Measurements from ENCODE around the gene UGT2B17. TPM values are rescaled to one million over a fixed set of nuclear protein-coding genes. Genes with fewer than 3 reads are reported as not detected.
"Not testable (repeated sequence)": the region's sequence is repeated elsewhere in the genome, so short reads cannot be mapped to it uniquely, and the experiment has no call there.

The UGT2B17 gene
- total RNA-seq, 1 donor = not detected

GRCh38 chr4:68581383-68582338, 5.5 kb upstream of the UGT2B17 start:
- DNase-seq (ENCODE audit: low read depth) = no peak

DNA sequence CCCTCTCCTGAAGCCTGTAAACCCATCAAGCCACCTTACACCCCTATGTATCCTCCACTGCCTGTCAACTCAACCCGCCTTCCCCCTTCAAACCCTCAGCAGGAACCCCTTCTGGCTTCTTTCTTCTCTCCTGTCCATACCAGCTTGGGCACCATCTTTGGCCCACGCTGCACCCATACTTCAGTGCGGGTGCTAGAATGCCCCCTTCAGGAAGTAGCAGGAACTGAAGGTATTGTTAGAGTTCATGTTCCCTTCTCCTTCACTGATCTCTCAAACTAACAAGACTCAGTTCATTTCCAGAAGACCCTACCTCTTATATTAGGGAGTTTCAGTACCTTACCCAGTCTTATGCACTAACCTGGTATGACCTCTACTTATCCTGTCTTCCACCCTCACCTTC, 1.5 kb upstream of the UGT2B17 start:
- H3K4me3 ChIP-seq (ENCODE audit: low read depth, low read length) = no peak overlapping the region
- no peak for DNase-seq (ENCODE audit: low read depth)
- TF ChIP-seq, protein P1, sequence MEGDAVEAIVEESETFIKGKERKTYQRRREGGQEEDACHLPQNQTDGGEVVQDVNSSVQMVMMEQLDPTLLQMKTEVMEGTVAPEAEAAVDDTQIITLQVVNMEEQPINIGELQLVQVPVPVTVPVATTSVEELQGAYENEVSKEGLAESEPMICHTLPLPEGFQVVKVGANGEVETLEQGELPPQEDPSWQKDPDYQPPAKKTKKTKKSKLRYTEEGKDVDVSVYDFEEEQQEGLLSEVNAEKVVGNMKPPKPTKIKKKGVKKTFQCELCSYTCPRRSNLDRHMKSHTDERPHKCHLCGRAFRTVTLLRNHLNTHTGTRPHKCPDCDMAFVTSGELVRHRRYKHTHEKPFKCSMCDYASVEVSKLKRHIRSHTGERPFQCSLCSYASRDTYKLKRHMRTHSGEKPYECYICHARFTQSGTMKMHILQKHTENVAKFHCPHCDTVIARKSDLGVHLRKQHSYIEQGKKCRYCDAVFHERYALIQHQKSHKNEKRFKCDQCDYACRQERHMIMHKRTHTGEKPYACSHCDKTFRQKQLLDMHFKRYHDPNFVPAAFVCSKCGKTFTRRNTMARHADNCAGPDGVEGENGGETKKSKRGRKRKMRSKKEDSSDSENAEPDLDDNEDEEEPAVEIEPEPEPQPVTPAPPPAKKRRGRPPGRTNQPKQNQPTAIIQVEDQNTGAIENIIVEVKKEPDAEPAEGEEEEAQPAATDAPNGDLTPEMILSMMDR (IDR thresholded peaks at IDR 0.05; ENCODE audit: insufficient read depth, low read depth, low read length) = no peak

More at GRCh38 chr4:68581383-68582338, 5.5 kb upstream of the UGT2B17 start:
- no peak overlapping the region for H3K4me3 ChIP-seq (ENCODE audit: low read depth, low read length)
- TF ChIP-seq, protein P1 (IDR thresholded peaks at IDR 0.05; ENCODE audit: insufficient read depth, low read depth, low read length) = no peak

GRCh38 chr4:68575636-68576035, 486 bp downstream of the UGT2B17 start:
- not testable (repeated sequence) for H3K4me3 ChIP-seq (ENCODE audit: low read depth, low read length); DNase-seq (ENCODE audit: low read depth)

DNA sequence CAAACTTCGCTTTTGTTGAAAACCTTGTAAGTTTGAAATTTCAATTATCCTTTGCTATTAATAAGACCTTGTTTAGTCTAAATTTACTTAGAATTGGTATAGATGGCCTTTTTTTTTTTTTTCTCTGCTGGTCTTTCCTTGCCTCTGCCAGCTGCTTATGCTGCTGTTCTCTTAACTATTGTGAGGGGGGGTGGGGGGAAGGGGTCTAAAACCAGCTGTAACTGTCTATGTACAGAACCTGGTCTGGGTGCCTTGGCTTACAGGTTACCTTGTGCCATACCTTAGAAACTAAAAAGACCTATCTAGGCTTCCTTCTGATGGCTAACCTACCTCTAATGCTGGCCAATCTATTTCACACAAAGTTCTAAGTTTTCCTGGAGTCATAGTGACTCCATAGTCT, 1.0 kb downstream of the UGT2B17 start:
- no peak for DNase-seq (ENCODE audit: low read depth)
- no peak overlapping the region for H3K4me3 ChIP-seq (ENCODE audit: low read depth, low read length)
- TF ChIP-seq, protein P1 (IDR thresholded peaks at IDR 0.05; ENCODE audit: insufficient read depth, low read depth, low read length) = no peak

- TF ChIP-seq, protein P1 (IDR thresholded peaks at IDR 0.05; ENCODE audit: insufficient read depth, low read depth, low read length) = no peak
Measured at GRCh38 chr4:68572653-68573170, 3.4 kb downstream of the UGT2B17 start.

GRCh38 chr4:68570122-68570507, 6.0 kb downstream of the UGT2B17 start:
- TF ChIP-seq, protein P1 (IDR thresholded peaks at IDR 0.05; ENCODE audit: insufficient read depth, low read depth, low read length) = no peak
- DNase-seq (ENCODE audit: low read depth) = no peak
- H3K4me3 ChIP-seq (ENCODE audit: low read depth, low read length) = no peak overlapping the region

More at GRCh38 chr4:68572653-68573170, 3.4 kb downstream of the UGT2B17 start:
- H3K4me3 ChIP-seq (ENCODE audit: low read depth, low read length) = no peak overlapping the region
- DNase-seq (ENCODE audit: low read depth) = no peak

GRCh38 chr4:68569466-68570121, 6.5 kb downstream of the UGT2B17 start:
- TF ChIP-seq, protein P1 (IDR thresholded peaks at IDR 0.05; ENCODE audit: insufficient read depth, low read depth, low read length) = no peak
- H3K4me3 ChIP-seq (ENCODE audit: low read depth, low read length) = no peak overlapping the region
- DNase-seq (ENCODE audit: low read depth) = no peak

DNA sequence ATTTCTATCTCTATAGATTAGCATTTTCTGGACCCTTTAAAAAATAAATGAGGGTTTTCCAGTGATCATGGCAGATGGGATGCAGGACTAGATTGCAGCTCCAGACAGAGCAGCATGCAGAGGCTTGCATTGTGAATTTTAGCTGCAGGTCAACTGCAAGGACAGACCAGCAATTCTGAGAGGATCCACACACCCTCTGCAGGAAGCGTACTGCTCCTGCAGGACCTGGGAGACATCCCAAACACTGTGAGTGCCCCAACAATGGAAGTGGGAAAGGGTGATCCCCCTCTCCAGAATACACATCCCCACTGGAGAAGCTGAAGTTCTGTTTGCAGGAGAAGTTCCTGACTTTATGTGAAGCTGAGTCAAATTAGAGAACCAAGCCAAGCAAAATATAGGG, 7.1 kb downstream of the UGT2B17 start:
- not testable (repeated sequence) for H3K4me3 ChIP-seq (ENCODE audit: low read depth, low read length); DNase-seq (ENCODE audit: low read depth)

DNA sequence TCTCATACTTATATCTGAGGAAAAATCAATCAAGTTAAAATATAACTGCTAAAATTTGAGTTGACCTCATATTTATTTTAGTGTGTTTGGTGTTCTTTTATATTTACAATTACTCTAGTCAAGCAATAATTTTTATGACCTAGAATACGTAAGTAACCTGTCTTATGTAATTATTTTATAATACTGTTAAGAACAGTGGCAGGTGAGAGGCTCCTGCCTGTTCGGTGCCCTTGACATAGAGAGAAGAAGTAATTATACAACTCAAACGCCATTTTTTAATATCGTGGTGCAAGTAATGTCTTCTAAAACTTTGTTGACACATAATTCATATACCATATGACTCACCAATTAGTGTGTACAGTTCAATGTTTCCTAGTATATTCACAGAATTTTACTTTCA, 7.6 kb downstream of the UGT2B17 start:
- not testable (repeated sequence) for H3K4me3 ChIP-seq (ENCODE audit: low read depth, low read length)

DNA sequence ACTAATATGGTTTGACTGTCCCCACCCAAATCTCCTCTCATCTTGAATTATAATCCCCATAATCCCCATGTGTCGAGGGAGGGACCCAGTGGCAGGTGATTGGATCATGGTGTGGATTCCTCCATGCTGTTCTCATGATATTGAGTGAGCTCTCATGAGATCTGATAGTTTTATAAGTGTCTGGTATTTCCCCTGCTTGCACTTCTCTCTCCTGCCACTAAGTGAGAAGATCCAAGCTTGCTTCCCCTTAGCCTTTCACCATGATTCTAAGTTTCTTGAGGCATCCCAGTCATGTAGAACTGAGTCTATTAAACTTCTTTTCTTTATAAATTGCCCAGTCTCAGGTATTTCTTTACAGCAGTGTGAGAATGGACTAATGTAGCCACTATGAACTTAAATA, 9.8 kb downstream of the UGT2B17 start:
- H3K4me3 ChIP-seq (ENCODE audit: low read depth, low read length) = not testable (repeated sequence)

More for the DNA sequence above, 7.6 kb downstream of the UGT2B17 start:
- DNase-seq (ENCODE audit: low read depth) = not testable (repeated sequence)

More for the DNA sequence above, 9.8 kb downstream of the UGT2B17 start:
- not testable (repeated sequence) for DNase-seq (ENCODE audit: low read depth)

All from fibroblast of villous mesenchyme (primary cell).